Measurements from ENCODE around the gene GPR158. TPM values are rescaled to one million over a fixed set of nuclear protein-coding genes. Genes with fewer than 3 reads are reported as not detected.

Gene GPR158
- total and polyA plus RNA-seq, 4 donors = 0.03 to 0.08 TPM; not detected in 2

DNA sequence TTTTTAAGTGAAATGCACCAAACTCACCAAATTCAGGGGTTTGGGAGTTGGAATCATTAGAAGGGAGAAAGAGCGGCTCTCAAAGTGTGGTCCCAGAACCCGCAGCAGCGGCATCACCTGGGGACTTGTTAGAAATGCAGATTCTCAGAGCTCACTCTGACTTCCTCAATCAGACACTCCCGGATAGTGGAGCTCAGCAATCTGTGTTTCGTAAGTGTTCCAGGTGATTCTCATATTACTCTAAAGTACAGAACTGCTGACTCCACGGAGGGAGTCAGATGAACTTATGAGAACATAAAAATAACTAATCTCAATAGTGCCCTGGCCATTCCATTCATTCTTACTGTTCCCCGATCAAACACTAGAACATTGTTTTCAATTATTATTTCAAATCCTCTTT, 400.5 kb downstream of the GPR158 start:
- Histone ChIP-seq H3K9ac (ENCODE audit: low read depth in 1 of 2, low read length in 2 of 2) (no peak overlapping the region), H3K9me3 (ENCODE audit: control insufficient read depth in 4 of 4, low read length in 3 of 4) (no peaks in the 10 kb centered on the region), H3K27me3 (ENCODE audit: control insufficient read depth in 4 of 4, insufficient read depth in 4 of 4, low read length in 3 of 4) (no peaks in the 10 kb centered on the region), H3K4me3 (ENCODE audit: low read depth in 1 of 3, low read length in 3 of 3) (no peak overlapping the region), H3K27ac (ENCODE audit: low read depth in 1 of 2, low read length in 2 of 2) (no peak overlapping the region), H3K36me3 (ENCODE audit: control insufficient read depth in 4 of 4, insufficient read depth in 3 of 4, low read depth in 1 of 4, low read length in 3 of 4) (no peaks in the 10 kb centered on the region), H3K4me1 (ENCODE audit: control insufficient read depth in 4 of 4, insufficient read depth in 4 of 4, low read length in 3 of 4) (no peaks in the 10 kb centered on the region)
- WGBS = 59% methylated on average over 7 of the region's 7 CpGs
- no peak for DNase-seq (ENCODE audit: low spot score)
- TF ChIP-seq, protein P1, sequence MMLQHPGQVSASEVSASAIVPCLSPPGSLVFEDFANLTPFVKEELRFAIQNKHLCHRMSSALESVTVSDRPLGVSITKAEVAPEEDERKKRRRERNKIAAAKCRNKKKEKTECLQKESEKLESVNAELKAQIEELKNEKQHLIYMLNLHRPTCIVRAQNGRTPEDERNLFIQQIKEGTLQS (IDR thresholded peaks at IDR 0.05) = no peak
- TF ChIP-seq, protein P2, sequence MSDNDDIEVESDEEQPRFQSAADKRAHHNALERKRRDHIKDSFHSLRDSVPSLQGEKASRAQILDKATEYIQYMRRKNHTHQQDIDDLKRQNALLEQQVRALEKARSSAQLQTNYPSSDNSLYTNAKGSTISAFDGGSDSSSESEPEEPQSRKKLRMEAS (IDR thresholded peaks at IDR 0.05) = no peak
- TF ChIP-seq GABPA (IDR thresholded peaks at IDR 0.05 in 1 of 2, conservative IDR thresholded peaks at IDR 0.05 in 1 of 2) (no peak), NR2F2 (IDR thresholded peaks at IDR 0.05) (no peak), HNF4G (IDR thresholded peaks at IDR 0.05) (no peak), HNF4A (conservative IDR thresholded peaks at IDR 0.05) (no peak), TAF1 (conservative IDR thresholded peaks at IDR 0.05) (no peak), YY1 (IDR thresholded peaks at IDR 0.05) (no peak), EGR1 (IDR thresholded peaks at IDR 0.05; ENCODE audit: low read depth in 2 of 2) (no peak), FOXA1 (IDR thresholded peaks at IDR 0.05) (no peak), RAD21 (IDR thresholded peaks at IDR 0.05) (no peak), JUND (IDR thresholded peaks at IDR 0.05) (no peak)
- TF ChIP-seq, protein P3, sequence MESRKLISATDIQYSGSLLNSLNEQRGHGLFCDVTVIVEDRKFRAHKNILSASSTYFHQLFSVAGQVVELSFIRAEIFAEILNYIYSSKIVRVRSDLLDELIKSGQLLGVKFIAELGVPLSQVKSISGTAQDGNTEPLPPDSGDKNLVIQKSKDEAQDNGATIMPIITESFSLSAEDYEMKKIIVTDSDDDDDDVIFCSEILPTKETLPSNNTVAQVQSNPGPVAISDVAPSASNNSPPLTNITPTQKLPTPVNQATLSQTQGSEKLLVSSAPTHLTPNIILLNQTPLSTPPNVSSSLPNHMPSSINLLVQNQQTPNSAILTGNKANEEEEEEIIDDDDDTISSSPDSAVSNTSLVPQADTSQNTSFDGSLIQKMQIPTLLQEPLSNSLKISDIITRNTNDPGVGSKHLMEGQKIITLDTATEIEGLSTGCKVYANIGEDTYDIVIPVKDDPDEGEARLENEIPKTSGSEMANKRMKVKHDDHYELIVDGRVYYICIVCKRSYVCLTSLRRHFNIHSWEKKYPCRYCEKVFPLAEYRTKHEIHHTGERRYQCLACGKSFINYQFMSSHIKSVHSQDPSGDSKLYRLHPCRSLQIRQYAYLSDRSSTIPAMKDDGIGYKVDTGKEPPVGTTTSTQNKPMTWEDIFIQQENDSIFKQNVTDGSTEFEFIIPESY (IDR thresholded peaks at IDR 0.05) = no peak
- TF ChIP-seq, protein P4, sequence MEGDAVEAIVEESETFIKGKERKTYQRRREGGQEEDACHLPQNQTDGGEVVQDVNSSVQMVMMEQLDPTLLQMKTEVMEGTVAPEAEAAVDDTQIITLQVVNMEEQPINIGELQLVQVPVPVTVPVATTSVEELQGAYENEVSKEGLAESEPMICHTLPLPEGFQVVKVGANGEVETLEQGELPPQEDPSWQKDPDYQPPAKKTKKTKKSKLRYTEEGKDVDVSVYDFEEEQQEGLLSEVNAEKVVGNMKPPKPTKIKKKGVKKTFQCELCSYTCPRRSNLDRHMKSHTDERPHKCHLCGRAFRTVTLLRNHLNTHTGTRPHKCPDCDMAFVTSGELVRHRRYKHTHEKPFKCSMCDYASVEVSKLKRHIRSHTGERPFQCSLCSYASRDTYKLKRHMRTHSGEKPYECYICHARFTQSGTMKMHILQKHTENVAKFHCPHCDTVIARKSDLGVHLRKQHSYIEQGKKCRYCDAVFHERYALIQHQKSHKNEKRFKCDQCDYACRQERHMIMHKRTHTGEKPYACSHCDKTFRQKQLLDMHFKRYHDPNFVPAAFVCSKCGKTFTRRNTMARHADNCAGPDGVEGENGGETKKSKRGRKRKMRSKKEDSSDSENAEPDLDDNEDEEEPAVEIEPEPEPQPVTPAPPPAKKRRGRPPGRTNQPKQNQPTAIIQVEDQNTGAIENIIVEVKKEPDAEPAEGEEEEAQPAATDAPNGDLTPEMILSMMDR (IDR thresholded peaks at IDR 0.05; ENCODE audit: low read depth, low read length, missing input control) = no peak
- TF ChIP-seq, protein P5, sequence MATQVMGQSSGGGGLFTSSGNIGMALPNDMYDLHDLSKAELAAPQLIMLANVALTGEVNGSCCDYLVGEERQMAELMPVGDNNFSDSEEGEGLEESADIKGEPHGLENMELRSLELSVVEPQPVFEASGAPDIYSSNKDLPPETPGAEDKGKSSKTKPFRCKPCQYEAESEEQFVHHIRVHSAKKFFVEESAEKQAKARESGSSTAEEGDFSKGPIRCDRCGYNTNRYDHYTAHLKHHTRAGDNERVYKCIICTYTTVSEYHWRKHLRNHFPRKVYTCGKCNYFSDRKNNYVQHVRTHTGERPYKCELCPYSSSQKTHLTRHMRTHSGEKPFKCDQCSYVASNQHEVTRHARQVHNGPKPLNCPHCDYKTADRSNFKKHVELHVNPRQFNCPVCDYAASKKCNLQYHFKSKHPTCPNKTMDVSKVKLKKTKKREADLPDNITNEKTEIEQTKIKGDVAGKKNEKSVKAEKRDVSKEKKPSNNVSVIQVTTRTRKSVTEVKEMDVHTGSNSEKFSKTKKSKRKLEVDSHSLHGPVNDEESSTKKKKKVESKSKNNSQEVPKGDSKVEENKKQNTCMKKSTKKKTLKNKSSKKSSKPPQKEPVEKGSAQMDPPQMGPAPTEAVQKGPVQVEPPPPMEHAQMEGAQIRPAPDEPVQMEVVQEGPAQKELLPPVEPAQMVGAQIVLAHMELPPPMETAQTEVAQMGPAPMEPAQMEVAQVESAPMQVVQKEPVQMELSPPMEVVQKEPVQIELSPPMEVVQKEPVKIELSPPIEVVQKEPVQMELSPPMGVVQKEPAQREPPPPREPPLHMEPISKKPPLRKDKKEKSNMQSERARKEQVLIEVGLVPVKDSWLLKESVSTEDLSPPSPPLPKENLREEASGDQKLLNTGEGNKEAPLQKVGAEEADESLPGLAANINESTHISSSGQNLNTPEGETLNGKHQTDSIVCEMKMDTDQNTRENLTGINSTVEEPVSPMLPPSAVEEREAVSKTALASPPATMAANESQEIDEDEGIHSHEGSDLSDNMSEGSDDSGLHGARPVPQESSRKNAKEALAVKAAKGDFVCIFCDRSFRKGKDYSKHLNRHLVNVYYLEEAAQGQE (IDR thresholded peaks at IDR 0.05) = no peak

DNA sequence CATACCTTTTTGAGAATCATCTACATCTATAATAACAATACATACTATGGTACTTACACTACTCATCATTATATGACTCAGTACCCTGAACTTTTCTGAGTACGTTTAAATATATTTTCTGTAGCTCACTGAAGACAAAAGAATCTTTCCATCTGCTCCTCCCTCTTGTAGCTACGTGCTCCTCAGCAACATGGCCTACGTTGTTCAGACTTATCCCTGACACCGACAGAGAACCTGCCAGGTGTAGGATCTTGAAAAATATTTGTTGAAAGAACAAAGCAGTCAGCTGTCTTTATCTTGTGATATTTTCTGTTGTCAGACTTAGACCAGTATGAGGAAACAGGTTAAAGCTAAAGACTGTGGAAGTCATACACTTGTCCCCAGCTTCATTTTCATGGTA, 403.3 kb downstream of the GPR158 start:
- H3K4me1 ChIP-seq (ENCODE audit: control insufficient read depth in 4 of 4, insufficient read depth in 4 of 4, low read length in 3 of 4) = no peaks in the 10 kb centered on the region
- H3K4me3 ChIP-seq (ENCODE audit: low read depth in 1 of 3, low read length in 3 of 3) = no peak overlapping the region
- H3K27ac ChIP-seq (ENCODE audit: low read depth in 1 of 2, low read length in 2 of 2) = no peak overlapping the region
- H3K9ac ChIP-seq (ENCODE audit: low read depth in 1 of 2, low read length in 2 of 2) = no peak overlapping the region
- H3K36me3 ChIP-seq (ENCODE audit: control insufficient read depth in 4 of 4, insufficient read depth in 3 of 4, low read depth in 1 of 4, low read length in 3 of 4) = no peaks in the 10 kb centered on the region
- no peak for DNase-seq (ENCODE audit: low spot score)
- no peaks in the 10 kb centered on the region for H3K9me3 ChIP-seq (ENCODE audit: control insufficient read depth in 4 of 4, low read length in 3 of 4)
- H3K27me3 ChIP-seq (ENCODE audit: control insufficient read depth in 4 of 4, insufficient read depth in 4 of 4, low read length in 3 of 4) = no peaks in the 10 kb centered on the region
- 57% methylated on average over 4 of the region's 4 CpGs for WGBS
- no peak for TF ChIP-seq YY1 (IDR thresholded peaks at IDR 0.05)
